T-helper 2 cell treated with Interferon-gamma antibody and Interleukin-4, amounts not matched to agents 5 μg/mL and 100 μg/mL, for 36 hours (primary cell): Measurements from ENCODE around the gene TMEM272.

ENCODE experiments used
- DNase-seq: peaks from one replicate; pipeline ENCODE4 v3.0.0; 2021; ENCODE audit warnings: low spot score
- H3K27ac Mint-ChIP-seq: one replicate; pipeline ENCODE4 v1.8.0; 2021; ENCODE audit warnings: mild to moderate bottlenecking, mixed read lengths
- H3K27me3 Mint-ChIP-seq: one replicate; pipeline ENCODE4 v1.8.0; 2021; ENCODE audit warnings: low read depth, mixed read lengths
- H3K36me3 Mint-ChIP-seq: one replicate; pipeline ENCODE4 v1.8.0; 2021; ENCODE audit warnings: low read depth, mixed read lengths
- H3K4me1 Mint-ChIP-seq: one replicate; pipeline ENCODE4 v1.8.0; 2021; ENCODE audit warnings: low read depth, mixed read lengths
- H3K4me3 Mint-ChIP-seq: one replicate; pipeline ENCODE4 v1.8.0; 2022; ENCODE audit warnings: mild to moderate bottlenecking, moderate library complexity, mixed read lengths
- H3K9me3 Mint-ChIP-seq: one replicate; pipeline ENCODE4 v1.8.0; 2021; ENCODE audit warnings: mixed read lengths

TMEM272 gene

GRCh38 chr13:51782026-51782710, 62.8 kb downstream of the TMEM272 start:
- Mint-ChIP-seq H3K27ac (no peak overlapping the region), H3K4me1 (peaks cover 5% of the 10 kb centered on the region)
- no peak for DNase-seq

GRCh38 chr13:51781246-51782022, 63.5 kb downstream of the TMEM272 start:
- no peak overlapping the region for H3K4me3 Mint-ChIP-seq
- DNase-seq, result no peak
- no peaks in the 10 kb centered on the region for H3K36me3 Mint-ChIP-seq
- no peak overlapping the region for H3K27ac Mint-ChIP-seq
- H3K4me1 Mint-ChIP-seq, result peaks cover 2% of the 10 kb centered on the region
- no peaks in the 10 kb centered on the region for H3K27me3 Mint-ChIP-seq
- H3K9me3 Mint-ChIP-seq, result no peaks in the 10 kb centered on the region

More at GRCh38 chr13:51782026-51782710, 62.8 kb downstream of the TMEM272 start:
- H3K4me3 Mint-ChIP-seq, result no peak overlapping the region
- H3K36me3 Mint-ChIP-seq, result no peaks in the 10 kb centered on the region
- H3K9me3 Mint-ChIP-seq, result no peaks in the 10 kb centered on the region
- no peaks in the 10 kb centered on the region for H3K27me3 Mint-ChIP-seq

- Mint-ChIP-seq H3K4me1 (no peaks in the 10 kb centered on the region), H3K9me3 (no peaks in the 10 kb centered on the region), H3K27me3 (no peaks in the 10 kb centered on the region), H3K36me3 (no peaks in the 10 kb centered on the region), H3K27ac (no peak overlapping the region), H3K4me3 (no peak overlapping the region)
- DNase-seq, result no peak
Observed at GRCh38 chr13:51780099-51780498, 64.9 kb downstream of the TMEM272 start.

GRCh38 chr13:51778392-51778791, 66.6 kb downstream of the TMEM272 start:
- Mint-ChIP-seq H3K27ac (no peak overlapping the region), H3K4me1 (no peaks in the 10 kb centered on the region), H3K36me3 (no peaks in the 10 kb centered on the region), H3K27me3 (no peaks in the 10 kb centered on the region), H3K9me3 (no peaks in the 10 kb centered on the region), H3K4me3 (no peak overlapping the region)
- no peak for DNase-seq

- no peak overlapping the region for H3K4me3 Mint-ChIP-seq
- H3K27me3 Mint-ChIP-seq, result no peaks in the 10 kb centered on the region
- H3K27ac Mint-ChIP-seq, result no peak overlapping the region
- H3K36me3 Mint-ChIP-seq, result no peaks in the 10 kb centered on the region
- H3K9me3 Mint-ChIP-seq, result no peaks in the 10 kb centered on the region
- DNase-seq, result no peak
- no peaks in the 10 kb centered on the region for H3K4me1 Mint-ChIP-seq
Observed at GRCh38 chr13:51777921-51778320, 67.1 kb downstream of the TMEM272 start.

- Mint-ChIP-seq H3K9me3 (no peaks in the 10 kb centered on the region), H3K36me3 (no peaks in the 10 kb centered on the region), H3K27ac (no peak overlapping the region), H3K4me1 (no peaks in the 10 kb centered on the region), H3K4me3 (no peak overlapping the region), H3K27me3 (no peaks in the 10 kb centered on the region)
- no peak for DNase-seq
Observed at GRCh38 chr13:51776179-51776578, 68.8 kb downstream of the TMEM272 start.

GRCh38 chr13:51773515-51773914, 71.5 kb downstream of the TMEM272 start:
- Mint-ChIP-seq H3K4me3 (no peak overlapping the region), H3K36me3 (no peaks in the 10 kb centered on the region), H3K4me1 (no peaks in the 10 kb centered on the region), H3K9me3 (no peaks in the 10 kb centered on the region), H3K27ac (no peak overlapping the region), H3K27me3 (no peaks in the 10 kb centered on the region)
- no peak for DNase-seq

- DNase-seq, result no peak
- H3K36me3 Mint-ChIP-seq, result no peaks in the 10 kb centered on the region
- H3K9me3 Mint-ChIP-seq, result no peaks in the 10 kb centered on the region
- H3K27me3 Mint-ChIP-seq, result no peaks in the 10 kb centered on the region
- H3K4me3 Mint-ChIP-seq, result no peak overlapping the region
- no peak overlapping the region for H3K27ac Mint-ChIP-seq
- H3K4me1 Mint-ChIP-seq, result no peaks in the 10 kb centered on the region
Observed at GRCh38 chr13:51772781-51773180, 72.2 kb downstream of the TMEM272 start.

- Mint-ChIP-seq H3K4me1 (no peaks in the 10 kb centered on the region), H3K27me3 (no peaks in the 10 kb centered on the region), H3K9me3 (no peaks in the 10 kb centered on the region), H3K36me3 (peaks cover 3% of the 10 kb centered on the region), H3K27ac (no peak overlapping the region), H3K4me3 (no peak overlapping the region)
- DNase-seq, result no peak
Observed at GRCh38 chr13:51772105-51772455, 72.9 kb downstream of the TMEM272 start.

GRCh38 chr13:51771418-51772104, 73.4 kb downstream of the TMEM272 start:
- no peaks in the 10 kb centered on the region for H3K4me1 Mint-ChIP-seq
- no peak overlapping the region for H3K4me3 Mint-ChIP-seq
- no peak for DNase-seq
- H3K36me3 Mint-ChIP-seq, result peaks cover 3% of the 10 kb centered on the region
- H3K9me3 Mint-ChIP-seq, result no peaks in the 10 kb centered on the region
- no peaks in the 10 kb centered on the region for H3K27me3 Mint-ChIP-seq
- no peak overlapping the region for H3K27ac Mint-ChIP-seq

GRCh38 chr13:51770681-51771417, 74.1 kb downstream of the TMEM272 start:
- Mint-ChIP-seq H3K27me3 (no peaks in the 10 kb centered on the region), H3K4me3 (no peak overlapping the region), H3K36me3 (peaks cover 3% of the 10 kb centered on the region), H3K27ac (no peak overlapping the region), H3K4me1 (no peaks in the 10 kb centered on the region), H3K9me3 (no peaks in the 10 kb centered on the region)
- DNase-seq, result no peak

- Mint-ChIP-seq H3K9me3 (no peaks in the 10 kb centered on the region), H3K27ac (no peak overlapping the region), H3K36me3 (peaks cover 3% of the 10 kb centered on the region), H3K4me1 (peaks cover 5% of the 10 kb centered on the region), H3K4me3 (no peak overlapping the region), H3K27me3 (no peaks in the 10 kb centered on the region)
- no peak for DNase-seq
Observed at GRCh38 chr13:51770160-51770559, 74.8 kb downstream of the TMEM272 start.

- Mint-ChIP-seq H3K27me3 (no peaks in the 10 kb centered on the region), H3K27ac (no peak overlapping the region)
Observed at GRCh38 chr13:51769455-51770127, 75.4 kb downstream of the TMEM272 start.

More at GRCh38 chr13:51769455-51770127, 75.4 kb downstream of the TMEM272 start:
- Mint-ChIP-seq H3K36me3 (peaks cover 3% of the 10 kb centered on the region), H3K4me1 (peaks cover 10% of the 10 kb centered on the region), H3K9me3 (no peaks in the 10 kb centered on the region), H3K4me3 (no peak overlapping the region)
- no peak for DNase-seq
